Lower leg skin (tissue), 3 donors: ENCODE measurements around the gene HOMER2.

Experiments used
- CTCF ChIP-seq, 3 donors: fragments of 450-650 bp; IDR thresholded peaks; one replicate each; pipeline ENCODE4 v1.5.1; 2016; ENCODE audit warnings: antibody characterized with exemption in 3 of 3, mild to moderate bottlenecking in 3 of 3, moderate library complexity in 2 of 3
- POLR2A ChIP-seq, 2 donors: fragments of 450-650 bp; IDR thresholded peaks; one replicate each; pipeline ENCODE4 v1.6.1; 2016 to 2017; ENCODE audit warnings: antibody characterized with exemption in 2 of 2, mild to moderate bottlenecking in 1 of 2, moderate library complexity in 1 of 2

- TF ChIP-seq POLR2A (IDR thresholded peaks at IDR 0.05) (no peak), CTCF (IDR thresholded peaks at IDR 0.05) (no peak)
Measured at GRCh38 chr15:82832601-82833361, 119.7 kb downstream of the HOMER2 start.
